GM19397 (cell line): ENCODE results near the gene ACTRT2.

ENCODE experiments used
- ATAC-seq: cut with Tn5 transposase; IDR thresholded peaks from one replicate; pipeline ENCODE4 v1.9.1; 2021; ENCODE audit warnings: mild to moderate bottlenecking, moderate library complexity; ENCODE audit not compliant: unreplicated experiment

Gene ACTRT2

DNA sequence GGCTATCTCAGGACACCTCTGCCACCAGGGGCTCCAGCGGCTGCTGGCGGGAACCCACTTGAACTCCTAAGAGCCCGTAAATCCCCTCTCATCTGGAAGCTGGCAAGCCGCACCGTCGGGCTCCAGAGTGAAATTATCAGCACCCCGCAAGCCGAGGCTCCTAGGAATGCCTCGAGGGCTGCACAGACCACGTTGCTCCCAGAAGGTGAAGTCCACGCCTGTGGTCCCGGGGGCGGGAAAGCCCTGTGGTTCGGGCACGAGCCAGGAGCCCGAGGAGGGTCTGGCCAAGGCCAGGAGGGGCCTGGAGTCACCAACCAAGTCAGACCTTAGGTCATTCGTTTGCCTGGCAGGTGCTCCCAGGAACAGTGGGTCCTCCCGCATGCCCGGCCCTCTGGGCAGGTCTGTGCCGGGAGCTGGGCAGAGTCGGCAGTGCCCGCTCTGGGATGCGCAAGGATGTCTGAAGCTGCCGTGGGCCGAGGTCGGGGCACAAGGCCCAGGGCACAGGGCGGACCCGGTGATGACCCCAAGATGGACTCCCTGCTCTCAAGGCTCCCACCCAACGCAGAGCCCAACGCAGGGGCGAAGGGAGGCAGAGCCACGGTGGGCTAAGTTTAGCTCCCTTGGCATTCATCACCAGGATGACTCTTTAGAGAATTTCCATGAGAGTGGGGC lies 8.9 kb downstream of the ACTRT2 start:
- no peak for ATAC-seq

DNA sequence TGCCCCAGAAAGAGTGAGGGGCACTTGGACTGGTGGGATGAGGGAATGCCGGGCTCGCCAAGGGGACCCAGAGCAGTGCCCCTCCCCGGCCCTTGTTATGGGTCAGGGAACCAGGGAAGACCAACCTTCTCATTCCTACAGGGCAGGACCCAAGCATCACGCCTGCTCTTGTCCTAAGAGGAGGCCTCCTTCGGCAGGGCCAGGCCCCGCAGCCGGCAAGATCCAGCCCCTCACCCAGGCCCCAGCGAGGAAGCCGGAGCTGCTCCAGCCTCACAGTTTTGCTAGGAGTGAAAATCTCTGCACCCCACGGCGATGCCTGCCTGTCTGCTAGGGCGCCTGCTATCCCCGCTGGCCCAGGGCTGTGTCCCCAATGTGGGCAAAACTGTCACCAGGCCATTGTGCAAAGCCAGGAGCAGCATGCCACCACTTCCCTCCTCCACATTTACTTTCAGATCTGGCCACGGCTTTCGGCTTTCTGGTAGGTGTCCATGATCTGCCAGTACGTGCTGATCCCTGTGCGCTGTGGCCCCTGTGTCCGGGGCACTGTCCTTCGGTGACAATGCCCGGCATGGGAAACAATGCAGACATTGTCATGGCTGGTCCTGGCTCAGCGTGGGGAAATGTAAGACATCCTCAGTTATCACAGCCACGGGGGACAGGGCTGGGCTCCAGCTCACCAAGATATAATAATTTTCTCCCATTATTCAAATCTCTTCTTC lies 9.6 kb downstream of the ACTRT2 start:
- ATAC-seq = no peak

DNA sequence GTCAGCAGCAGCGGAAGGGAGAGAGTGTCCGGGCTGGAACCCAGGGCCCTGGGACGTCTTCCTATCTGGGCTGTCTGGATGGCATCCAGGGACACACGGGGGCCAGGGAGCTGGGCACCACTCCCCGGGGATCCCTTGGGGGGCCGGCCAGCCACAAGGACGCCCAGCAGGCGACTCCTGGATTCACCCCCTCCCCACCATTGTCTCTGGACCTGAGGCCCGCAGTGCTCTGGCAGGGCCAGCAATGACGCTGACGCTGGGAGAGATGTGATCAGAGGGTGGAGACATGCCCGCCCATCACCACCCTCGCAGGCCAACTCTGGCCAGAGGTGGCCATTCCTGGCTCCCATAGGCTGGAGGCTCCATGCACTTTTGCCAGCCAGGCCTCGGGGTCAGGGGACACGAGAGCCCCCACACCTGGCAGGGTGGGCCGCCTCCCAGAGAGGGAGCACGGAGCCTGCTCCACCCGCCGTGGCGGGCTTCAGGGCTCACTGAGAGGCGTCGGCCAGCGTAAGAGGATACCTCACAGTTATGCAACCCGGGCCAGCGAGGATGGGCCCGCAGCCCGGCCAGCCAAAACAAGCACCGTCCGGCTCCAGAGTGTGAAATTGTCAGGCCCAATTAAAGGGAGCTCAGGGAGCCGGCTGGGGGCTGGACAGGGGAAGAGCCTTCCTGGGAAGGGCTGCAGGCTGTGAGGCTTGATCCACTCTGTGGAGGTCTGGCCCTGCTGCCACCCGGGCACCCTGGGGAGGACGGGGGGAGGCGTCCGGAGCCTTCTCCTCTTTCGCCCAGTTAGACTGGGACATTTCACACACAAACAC lies 10.3 kb downstream of the ACTRT2 start:
- no peak for ATAC-seq

DNA sequence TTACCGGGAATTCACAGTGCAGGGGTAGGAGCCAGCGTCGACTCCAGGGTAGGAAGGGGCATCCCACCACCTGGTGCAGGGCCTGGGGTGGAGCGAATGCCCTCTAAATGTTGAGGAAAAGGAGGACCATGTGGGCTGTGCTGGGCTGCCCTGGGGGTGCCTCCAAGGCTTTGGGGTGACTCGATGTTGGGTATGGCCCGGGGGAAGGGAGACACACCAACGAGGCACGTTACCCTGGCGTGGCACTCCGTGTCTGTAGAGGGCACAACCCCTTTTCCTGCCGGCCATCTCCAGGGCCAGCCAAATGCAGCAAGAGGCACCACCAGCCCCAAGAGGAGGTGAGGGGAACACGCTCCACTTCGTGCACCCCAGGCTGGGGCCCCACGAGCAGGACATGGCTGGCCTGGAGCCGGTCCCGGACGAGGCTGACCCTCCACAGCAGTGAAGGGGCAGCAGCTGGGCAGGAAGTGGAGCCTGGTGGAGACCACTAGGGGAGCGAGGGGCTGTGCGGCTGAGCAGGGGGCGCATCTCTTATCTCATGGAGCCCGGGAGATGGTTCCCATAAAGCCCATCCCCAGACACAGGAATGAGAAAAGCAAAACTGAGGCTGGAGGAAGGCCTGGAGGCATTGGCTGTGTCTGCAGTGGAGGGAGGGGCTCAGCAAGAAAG lies 11.2 kb downstream of the ACTRT2 start:
- ATAC-seq = no peak

DNA sequence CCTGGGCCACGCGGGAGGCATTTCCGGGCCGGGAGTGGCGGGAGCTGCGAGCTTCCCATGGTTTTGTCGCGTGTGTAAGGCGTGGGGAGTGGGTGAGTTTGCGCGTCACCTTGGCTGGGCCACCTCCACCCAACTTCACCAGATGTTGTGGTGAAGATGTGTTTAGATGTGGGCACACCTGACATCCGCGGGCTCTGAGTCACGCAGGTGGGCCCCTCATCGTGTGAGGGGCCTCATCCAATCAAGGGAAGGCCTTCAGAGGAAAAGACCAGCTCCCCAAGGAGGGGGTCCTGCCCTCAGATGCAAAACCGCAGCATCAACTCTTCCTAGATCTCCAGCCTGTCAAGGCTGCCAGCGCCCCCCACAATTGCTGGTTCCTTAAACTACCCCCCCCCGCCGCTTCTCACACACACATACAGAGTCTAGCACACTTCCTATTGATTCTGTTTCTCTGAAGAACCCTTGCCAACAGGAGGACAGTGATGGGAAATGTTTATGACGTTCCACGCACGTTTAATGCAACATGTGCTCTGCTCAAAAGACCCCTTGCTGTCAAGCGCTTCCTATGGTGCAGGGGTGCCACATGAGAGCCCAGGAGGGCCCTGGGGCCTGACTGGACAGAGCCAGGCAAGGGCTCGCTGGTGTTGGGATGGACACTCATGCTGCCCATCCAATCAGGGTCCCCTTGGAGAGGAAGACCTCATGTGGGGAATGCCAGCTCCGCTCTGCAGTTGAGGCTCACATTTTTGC lies 11.9 kb downstream of the ACTRT2 start:
- ATAC-seq = no peak

DNA sequence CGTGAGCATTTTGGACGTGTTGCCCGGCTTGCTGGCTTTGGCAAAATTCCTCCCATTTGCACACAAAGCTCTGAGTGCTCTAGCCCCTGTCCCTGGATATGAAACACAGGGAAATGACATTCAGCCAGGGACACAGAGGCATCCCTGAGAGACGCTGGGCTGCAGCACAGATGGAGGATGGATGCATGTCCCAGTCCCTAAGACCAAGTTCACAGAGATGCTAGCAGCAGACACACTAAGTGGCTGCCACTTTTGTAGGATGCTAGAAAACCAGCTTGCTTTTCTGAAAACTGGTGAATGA lies 12.5 kb downstream of the ACTRT2 start:
- no peak for ATAC-seq

DNA sequence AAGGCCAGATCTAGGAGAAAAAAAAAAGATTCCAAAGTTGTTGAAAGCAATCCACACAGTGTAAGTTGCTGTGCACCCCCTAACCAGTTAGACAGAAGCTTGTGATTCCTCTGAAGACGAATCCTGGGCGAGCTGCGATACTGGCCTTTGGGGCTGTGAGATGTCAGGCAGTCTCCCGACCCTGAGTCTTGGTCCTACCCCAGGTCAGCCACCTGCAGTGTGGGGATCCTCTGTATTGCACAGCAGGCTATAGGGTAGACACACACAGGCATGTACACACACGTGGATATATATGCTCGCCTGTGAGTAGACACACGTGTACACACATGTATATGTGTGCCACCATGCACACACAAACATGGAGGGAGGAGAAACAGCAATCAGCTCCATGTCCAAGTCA lies 12.9 kb downstream of the ACTRT2 start:
- ATAC-seq = no peak

DNA sequence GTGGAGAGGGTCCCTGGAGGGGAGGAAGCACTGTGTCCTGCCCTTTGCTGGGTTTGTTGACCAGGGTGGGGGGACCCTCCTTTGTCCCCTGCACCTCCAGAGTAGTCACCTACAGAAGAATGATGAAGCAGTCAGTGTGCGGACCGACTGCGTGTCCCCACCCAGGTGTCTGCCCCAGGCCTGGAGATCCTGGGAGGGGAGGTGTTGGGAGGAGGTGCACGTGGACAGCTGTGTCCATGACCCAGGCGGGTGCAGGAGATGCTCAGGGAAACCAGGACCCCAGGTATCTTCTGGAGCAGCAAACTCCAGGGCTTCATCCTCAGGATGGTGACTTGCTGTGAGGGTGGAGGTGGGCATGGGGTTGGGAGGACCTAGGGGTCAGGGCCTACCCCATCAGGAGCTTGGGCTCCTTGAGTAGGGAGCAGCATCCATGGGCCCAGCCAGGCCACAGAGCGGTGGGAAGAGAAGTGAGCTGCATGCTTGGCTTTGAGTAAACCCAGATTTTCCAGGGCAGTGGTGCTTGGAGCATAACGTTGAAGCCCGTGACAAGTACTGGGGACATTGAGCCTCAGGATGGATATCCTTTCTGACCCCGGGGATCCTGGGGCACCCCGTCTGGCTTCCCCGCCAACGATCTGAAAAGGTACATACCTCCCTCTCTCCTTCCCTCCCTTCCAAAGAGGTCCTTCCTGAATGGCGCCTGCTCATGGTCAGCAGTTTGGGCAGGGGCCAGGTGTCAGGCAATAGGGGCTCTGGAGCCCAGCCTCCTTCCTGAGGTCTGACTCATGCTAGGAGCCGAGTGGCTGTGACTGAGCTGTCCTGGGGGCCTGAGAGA lies 13.7 kb downstream of the ACTRT2 start:
- no peak for ATAC-seq

DNA sequence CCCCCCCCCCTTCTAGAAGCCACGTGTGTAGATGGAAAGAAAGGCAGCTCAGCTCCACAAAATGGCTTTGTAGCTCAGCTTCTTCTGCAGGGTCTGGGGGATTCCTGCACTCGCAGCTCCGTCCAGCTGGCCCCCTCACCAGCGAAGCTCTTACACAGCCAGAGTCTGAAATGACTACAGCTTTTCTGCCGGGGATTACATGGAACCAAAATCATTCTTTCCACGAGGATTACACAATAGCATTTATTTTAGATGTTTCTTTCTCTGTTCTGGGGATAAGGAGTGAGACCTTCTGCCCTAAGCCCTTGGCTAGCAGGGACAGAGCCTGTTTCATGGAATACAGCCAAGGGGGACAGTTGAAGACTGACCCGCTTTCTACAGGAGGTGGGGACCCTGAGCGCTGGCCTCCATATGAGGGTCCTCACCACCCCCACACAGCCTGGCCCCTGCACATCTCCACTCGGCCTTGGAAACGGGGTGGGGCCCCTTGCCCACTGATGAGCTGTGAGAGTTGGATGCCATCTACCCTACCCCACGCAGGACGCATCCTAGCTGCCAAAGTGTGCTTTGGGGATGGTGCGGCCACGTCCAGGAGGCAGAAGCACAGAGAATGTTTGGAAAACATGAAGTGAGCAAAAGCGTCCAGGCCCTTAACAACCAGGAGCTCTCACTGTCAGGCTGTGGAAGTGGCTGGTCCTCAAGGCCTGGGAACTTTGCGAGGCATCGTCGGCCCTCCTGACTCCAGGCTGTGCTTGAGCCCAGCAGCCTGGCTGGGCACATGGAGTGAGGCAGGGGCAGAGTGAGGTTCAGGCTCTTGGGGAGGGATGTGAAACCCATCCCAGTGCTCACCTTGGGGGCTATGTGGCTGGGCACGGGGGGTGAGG lies 14.5 kb downstream of the ACTRT2 start:
- no peak for ATAC-seq

DNA sequence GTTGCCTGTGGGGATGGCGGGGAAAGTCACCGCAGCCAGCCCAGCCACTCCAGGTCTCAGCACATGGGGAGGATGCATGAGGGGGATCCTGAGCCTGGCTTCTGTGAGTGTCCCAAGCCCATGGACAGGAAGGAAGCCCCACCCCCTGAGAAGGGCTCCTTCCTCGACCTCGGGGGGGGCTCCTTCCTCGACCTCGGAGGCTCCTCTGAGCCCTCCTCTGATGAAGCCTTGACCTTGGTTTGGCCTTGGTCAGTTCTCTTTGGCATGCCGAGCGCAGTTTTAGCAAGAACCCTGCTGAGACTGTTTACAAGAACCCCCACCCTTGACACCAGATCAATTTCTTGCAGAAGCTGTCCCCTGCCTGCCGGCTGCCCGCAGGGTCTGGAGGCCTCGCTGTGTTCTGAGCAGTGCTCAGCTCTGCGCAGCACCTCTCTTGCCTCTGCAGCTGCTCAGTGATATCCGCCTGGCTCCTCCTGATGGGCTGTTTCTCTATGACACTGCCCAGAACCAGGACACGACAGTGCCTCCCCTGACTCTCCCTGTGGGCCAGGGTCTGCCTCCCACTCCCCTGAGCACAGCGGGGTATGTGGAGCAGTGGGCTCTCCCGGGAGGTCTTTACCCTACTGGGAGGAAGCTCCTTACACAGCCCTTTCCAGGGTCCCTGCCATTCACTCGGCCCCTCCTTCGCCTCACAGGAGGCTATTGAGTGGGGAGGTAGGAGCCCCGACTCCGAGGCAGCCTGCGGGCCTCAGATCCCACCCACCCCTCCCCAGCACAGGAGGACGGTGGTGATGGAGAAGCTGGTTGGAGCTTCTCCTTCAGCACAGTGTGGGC lies 15.4 kb downstream of the ACTRT2 start:
- no peak for ATAC-seq

DNA sequence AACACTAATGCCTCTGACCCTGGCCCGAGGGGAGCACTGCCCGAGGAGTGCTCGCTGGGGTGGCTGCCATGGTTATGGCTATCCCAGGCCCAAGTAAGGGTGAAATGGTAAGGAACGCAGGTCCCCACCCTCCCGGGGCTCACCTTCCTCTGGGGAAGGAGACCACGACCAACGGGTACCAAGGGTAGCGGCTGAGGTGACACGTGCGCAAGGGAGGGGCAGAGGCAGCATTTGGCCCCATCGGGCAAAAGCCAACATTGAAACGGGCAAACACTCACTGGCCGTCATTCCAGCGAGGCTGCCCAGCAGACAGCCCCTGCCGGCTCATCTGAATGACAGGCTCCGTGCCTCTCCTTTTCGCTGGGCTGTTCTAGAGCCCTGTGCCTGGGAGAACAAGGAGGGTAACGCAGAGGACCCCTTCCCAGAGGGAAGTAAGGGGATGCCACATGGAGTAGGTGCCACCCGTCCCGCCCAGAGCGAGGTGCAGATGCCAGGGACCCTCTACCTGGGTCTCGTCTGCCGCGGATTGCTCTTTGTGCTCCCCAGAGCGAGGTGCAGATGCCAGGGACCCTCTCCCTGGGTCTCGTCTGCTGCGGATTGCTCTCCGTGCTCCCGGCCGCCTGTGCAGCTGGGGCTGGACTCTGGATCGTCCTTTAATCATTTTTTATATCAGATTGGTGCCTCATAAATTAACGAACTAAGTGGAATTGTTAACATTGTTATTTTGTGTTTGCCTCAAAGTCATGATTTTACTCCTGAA lies 16.2 kb downstream of the ACTRT2 start:
- no peak for ATAC-seq

DNA sequence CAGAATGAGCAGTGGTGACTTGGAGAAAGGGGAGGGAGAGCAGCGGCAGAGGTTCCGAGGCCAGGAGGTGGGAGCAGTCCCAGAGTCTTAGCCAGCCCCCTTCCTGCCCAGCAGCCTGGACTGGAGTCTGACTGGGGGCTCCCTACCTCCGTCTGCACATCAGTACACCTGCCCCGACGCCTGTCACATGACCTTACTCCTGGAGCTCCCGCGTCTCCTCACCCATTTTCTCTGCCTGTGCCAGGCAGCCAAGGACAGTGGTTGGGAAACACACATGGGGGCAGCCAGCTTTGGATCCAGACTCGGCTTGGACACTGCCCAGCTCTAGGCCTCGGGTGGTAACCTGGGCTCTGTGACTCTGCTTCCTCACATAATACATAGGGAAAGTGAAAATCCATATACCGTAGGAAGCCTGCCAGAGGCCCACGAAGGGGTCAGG lies 16.9 kb downstream of the ACTRT2 start:
- ATAC-seq = no peak

DNA sequence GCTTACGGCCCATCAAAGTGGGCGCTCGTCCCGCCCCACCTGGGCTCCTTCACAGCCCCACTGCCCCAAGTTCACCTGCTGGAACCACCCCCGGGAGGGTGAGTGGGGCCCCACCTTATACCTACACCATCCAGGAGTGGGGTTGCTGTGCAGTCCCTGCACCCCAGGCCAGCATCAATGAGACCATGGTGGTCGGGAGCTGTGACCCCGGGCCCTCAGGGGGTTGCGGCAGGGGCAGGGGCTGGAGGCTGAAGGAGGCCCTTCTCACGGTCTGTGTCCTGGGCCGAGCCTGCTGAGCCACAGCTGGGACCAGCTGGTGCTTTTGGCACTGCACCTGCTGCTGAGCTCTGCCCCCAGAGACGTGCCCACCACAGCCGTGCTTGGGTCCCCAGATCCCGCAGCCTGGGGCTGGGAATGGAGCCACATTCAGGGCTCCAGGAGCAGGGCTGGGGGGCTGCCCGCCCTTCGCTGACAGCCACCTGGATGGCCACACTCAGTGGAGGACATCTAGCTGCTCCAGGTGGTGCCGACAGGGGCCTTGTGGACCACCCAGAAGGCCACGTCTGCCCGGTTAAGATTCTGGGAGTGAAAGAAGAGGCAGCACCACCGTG lies 17.4 kb downstream of the ACTRT2 start:
- ATAC-seq = no peak

DNA sequence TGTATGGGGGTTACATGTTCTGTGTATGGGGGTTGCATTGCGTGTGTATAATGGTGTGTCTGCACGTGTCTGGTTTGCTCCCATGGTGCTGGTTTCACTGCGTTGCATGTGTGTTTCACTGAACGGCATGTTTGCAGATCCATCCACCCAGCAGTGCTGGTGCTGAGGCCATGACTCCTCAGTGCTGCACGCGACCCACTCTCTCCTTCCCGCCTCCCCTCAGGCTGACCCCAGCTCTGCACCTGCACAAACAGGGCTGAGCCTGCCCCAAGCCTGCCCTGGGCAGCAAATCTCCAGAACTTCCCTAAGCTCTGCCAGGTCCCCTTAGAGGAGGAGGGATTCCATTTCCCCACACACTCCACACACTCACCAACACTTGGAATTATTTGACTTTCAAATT lies 18.7 kb downstream of the ACTRT2 start:
- no peak for ATAC-seq

DNA sequence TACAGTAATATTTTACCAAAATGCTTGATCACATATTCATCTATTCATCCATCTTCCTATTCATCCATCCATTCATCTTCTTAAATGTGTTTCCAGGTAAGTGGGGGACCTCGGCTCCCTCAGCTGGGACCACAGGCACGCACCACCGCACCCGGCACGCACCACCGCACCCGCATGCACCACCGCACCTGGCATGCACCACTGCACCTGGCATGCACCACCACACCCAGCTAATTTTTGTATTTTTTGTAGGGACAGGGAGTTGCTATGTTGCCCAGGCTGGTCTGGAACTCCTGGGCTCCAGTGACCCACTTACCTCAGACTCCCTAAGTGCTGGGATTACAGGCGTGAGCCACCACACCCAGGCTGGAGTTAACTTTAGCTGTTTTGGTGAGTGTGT lies 21.2 kb downstream of the ACTRT2 start:
- no peak for ATAC-seq

DNA sequence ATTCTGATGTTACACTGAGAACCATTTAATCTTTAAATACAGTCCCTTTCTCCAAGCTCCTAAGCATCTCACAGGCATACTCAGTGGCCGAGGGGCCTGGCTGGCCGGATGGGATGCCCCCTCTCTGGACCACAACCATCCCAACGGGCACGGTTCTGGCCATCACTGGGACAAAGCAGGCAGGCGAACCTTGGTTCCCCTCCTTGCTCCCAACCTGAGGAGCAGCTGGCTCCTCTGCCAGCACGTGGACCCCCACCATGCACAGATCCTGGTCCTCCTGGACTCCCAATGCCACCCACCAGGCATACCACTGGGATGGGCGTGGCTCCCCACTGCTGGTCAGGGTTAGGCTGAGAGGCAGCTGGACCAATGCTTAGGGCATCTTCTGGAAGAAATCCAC lies 27.9 kb downstream of the ACTRT2 start:
- ATAC-seq = no peak

DNA sequence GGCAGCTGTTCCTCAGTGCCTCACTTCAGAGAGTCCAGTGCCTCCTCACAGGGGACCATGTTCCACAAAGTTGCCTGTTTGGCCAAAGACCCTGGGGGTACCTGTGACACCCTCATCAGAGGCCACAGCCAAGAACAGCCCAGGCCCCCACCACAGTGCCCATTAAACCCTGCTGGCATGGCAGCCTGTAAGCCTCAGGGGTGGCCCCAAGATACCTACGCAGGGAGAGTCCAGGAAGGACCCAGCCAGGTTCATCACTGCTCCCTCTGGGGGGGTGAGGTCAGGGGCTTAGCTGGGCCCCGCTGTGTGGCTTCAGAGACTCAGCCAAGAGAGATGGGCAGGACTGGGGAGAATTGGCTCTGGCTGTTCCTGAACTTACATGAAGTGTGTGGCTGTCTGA lies 28.6 kb downstream of the ACTRT2 start:
- no peak for ATAC-seq
